ENCODE data around the gene EML1.
A peak's percentile ranks its signal among the peaks of the same experiment; 100 is the strongest.

The EML1 gene

DNA sequence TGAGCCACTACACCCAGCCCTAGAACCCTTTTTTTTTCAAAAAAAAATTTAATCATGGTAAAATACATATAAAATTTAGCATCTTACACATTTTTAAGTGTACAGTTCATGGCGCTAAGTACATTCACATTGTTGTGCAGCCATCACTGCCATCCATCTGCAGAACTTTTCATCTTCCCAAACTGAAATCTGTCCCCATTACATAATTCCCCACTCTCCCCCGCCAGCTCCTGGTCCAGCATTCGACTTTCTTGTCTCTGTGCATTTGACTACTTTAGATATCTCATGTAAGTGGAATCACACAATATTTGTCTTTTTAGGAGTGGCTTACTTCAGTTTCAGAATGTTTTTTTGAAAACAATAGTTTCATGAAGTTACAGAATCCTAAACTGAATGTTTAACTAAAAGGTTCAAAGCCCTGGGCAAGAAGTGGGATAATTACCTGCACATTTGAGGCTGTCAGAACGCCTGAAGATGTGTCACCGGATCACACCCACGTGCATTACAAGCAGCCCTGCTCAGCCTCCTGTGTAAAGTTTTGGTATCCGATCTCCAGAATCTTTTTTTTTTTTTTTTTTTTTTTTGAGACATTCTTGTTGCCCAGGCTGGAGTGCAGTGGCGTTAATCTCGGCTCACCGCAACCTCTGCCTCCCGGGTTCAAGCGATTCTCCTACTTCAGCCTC is 12.7 kb downstream of the EML1 start:
- no peak for DNase-seq (ENCODE audit: low read depth in 2 of 2)

DNA sequence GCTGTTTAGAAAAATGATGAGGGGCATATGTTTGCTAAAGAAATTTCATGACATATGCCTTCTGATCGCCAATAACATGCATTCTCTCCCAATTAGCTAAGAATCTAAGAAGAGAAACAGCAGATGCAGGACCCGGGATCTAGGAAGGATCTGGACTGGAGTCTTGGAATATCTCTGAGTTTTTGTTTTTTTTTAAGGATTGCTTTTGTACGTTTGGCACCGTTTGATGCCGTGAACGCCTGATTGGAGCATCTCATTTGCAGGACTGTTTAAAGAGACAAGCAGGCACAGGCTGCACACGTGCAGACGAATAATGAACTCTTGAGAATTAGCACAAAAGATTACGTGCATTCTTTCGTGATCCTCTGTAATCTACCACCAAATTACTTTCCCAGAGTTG is 13.6 kb downstream of the EML1 start:
- no peak for DNase-seq (ENCODE audit: low read depth in 2 of 2)

DNA sequence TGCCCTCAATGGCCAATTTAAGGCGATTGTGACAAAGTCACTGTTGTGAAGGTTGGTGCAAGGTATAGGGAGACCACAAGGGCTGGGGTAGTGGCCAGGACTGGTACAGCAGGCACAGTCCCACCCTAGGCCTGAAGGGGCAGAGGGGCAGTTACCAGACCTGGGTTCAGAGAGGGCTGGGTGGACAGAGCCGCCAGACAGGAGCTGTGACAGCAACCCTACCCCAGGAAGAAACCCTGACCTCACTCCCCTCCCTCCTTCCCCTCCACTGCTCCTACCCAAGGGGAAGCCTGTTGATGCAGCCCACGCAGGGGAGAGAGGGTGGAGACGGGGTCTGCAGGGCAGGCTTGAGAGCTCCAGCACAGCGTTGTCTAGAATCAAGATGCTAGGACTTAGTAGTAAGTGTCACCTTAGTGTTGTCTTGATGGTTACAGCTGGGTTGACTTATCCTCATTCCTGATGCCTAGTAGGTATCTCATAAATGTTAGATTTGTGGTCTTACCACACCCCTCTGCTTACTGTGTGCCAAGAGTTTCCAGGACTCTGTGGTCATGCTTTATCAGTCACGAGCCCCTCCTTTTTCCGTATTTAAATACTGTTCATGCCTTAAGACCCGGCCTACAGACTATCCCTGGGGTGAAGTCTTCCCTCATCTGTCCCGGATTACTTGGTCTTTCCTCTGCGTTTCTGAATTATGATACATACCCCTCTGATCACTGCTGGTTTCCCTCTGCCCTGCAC is 14.4 kb downstream of the EML1 start:
- no peak for DNase-seq (ENCODE audit: low read depth in 2 of 2)

GRCh38 chr14:99808154-99808505 is 14.9 kb downstream of the EML1 start:
- no peak for DNase-seq (ENCODE audit: low read depth in 2 of 2)

GRCh38 chr14:99808515-99808914 is 15.3 kb downstream of the EML1 start:
- DNase-seq (ENCODE audit: low read depth in 2 of 2): no peak

DNA sequence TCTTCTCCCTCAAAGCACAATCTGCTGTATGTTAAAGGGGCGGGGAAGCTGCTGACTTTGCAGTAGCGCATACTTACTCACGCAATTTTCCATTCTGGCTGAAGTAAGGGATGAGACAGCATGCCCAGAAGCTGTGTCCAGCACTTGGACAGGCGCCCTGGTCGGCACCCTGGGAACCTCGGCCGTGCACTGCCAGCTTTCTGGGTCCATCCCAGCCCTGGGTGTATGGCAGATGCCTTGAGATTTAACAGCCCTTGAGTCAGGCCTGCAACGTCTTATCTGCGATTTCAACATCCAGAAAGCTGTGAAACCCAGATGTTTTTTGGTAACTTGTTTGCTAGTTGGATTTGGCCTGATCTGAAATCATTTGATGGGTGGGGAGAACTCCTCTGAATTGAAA is 16.1 kb downstream of the EML1 start:
- no peak for DNase-seq (ENCODE audit: low read depth in 2 of 2)

DNA sequence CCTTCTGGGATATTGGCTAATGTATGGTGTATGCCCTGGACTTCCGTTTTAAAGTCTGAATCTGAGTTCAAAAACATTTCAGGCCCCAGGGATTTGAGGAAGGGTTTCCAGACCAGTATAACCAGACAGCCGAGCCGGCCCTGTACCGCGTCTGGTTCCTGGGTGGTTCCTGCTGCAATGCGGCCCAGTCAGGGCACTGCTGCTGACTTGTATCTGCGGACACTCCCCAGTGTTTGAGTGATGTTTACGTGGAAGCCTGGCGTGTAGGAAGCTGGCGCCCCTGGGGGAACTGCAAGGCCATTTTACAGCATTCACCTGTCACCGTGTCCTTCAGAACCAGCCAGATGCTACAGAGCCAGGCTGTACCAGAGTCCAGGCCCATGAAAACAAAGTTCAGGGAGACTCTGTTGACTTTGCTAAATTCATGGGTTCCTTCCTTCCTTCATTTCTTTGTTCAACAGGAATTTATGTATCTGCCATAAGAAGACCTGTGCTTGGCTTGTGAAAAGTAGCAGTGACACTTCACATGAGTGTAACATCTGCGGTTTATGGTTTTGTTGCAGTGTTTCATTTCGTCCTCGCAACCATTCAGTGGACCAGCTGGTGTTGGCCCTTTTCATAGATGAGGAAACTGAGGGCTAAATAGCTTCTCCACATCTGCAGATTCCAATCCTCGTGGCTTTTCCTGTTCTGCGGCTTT is 16.8 kb downstream of the EML1 start:
- DNase-seq (ENCODE audit: low read depth in 2 of 2): no peak

- no peak for DNase-seq (ENCODE audit: low read depth in 2 of 2)
Measured at GRCh38 chr14:99810559-99810874, 17.3 kb downstream of the EML1 start.

DNA sequence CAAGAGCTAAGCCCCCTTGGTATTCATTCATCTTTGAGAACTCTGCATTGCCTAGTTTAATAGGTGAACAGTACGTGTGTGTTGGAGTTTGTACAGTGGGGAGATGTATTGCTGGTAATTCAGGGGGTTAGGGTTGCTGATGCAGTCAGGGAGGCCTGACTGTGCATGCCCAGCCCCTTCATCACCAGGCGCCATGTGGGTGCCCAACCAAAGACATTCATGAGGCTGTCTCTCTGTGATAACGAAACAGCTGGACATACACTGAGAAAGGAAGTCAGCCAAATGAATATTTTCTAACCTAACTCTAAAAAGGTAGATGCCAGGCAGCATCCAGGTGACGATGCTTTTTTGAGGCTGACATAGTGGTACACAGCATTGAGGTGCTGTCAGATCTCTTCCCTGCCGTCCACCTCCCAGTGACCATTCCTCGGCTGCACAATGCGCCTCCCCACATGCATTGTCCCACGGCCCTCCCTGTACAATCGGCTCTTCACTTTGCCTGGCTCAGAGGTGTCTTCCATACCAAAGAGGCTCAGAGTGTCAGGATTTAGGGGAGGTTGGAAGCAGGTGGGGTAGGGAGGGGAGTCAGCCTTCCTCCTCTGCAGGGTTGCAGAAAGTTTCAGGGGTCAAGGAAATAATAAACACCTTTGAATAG is 19.0 kb downstream of the EML1 start:
- no peak for DNase-seq (ENCODE audit: low read depth in 2 of 2)

DNA sequence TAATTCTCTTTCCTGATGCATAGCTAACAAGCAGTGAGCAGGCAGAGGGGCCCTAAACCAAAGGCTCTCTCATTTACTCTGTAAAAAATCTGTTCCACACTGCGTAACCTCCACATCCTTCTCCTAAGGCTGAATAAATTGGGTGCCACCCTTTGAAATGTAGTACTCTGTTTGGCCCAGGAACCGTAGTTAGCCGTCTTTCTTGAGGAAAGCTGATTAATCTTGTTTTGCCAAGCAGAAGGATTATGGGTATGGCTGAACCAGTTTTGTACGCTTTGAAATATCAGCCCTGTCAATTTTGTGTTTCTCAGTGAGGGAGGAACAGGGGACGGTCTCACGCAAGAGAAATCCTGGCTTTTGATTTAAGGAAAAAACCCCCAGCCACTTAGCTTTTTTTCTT is 19.7 kb downstream of the EML1 start:
- DNase-seq (ENCODE audit: low read depth in 2 of 2): no peak

DNA sequence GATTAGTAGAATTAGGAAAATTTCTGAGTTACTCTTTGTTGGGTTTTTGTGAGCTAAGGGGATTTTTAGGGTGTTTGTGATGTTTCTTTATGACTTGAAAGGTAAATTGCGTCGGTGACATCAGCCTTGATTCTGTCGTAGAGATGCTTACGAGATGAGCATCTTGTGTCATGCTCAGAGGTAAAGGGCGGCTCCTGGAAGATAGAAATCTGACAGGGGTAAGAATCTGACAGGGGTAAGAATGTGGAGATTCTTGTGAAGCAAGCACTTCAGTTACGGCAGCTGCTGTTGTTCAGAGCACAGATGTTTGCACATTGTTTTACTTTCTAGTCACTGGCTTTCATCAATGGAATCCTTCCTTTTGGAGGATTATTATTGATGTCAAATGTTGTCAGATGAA is 22.5 kb downstream of the EML1 start:
- no peak for DNase-seq (ENCODE audit: low read depth in 2 of 2)

DNA sequence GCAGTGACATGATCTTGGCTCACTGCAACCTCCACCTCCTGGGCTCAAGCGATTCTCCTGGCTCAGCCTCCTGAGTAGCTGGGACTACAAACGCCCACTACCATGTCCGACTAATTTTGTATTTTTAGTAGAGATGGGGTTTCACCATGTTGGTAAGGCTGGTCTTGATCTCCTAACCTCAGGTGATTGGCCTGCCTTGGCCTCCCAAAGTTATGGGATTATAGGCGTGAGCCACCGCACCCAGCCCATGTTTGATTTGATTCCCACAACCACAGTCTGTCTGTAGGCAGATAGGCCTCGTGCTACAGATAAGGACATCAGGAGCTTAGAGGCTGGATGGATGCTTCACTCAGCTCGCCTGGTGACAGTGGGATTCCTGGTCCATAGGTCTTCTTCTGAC is 23.0 kb downstream of the EML1 start:
- DNase-seq (ENCODE audit: low read depth in 2 of 2): no peak

DNA sequence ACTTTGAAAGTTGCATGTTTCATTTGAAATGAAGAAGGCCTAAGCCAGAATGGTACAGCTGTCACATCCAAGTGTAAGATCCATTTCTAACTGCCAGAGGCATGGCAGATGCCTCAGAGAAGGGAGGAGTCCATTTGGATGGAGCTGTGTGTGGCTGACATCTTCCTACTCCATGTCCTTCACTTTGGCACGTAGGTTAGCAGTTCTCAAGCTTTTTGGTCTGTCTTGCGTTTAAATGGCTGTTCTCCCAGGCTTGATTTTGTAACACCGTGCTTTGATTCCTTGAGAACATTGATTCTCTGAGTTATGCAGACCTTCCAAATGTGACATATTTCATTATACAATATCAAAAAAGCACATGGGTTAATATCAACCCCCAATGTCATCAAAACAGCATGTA is 23.4 kb downstream of the EML1 start:
- DNase-seq (ENCODE audit: low read depth in 2 of 2): no peak

GRCh38 chr14:99817331-99817730 is 24.1 kb downstream of the EML1 start:
- no peak for DNase-seq (ENCODE audit: low read depth in 2 of 2)

DNA sequence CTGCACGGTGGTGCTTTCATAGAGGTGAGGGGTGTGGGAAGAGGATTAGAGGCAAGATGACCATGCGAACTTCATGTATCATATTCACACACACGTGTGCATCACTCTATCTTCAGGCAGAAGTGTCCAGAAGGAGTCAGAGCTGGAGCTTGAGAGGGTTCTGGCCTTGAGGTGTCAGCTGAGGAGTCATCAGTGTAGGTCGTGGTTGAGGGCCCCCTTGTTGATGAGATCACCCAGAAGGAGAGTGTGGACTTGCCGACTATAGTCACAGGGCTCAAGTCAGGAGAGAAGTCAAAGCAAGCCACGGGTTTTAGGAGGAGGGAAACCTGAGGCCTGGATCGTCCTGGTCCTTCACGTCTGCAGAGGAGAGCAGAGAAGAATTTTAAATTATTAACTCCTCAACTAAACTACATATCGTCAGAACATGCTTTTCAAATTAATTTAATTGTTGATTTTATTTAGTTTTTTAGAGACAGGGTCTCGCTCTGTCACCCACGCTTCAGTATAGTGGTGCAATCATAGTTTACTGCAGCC is 25.4 kb downstream of the EML1 start:
- DNase-seq (ENCODE audit: low read depth in 2 of 2): no peak

DNA sequence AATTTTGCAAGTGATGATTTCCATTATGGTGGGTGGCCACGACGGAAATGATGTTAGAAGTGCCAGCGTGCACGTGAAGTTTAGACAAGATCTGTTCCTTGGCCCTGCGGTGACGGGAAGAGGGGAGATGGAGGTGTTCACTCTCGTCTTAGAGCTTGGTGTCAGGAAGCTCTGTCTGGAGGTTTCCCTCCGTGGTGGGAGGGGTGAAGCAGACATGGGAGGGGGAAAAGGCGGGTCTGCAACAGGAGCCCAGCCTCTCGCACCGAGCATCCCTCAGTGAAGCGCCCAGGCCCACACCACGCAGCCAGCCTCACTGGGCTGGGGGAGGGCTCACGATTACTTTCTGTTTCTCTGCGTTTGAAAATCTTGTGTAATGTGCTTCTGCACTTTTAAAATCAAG is 26.3 kb downstream of the EML1 start:
- DNase-seq (ENCODE audit: low read depth in 2 of 2): peak in 1 of 2 donors; percentile 4

GRCh38 chr14:99820702-99821331 is 27.6 kb downstream of the EML1 start:
- no peak for DNase-seq (ENCODE audit: low read depth in 2 of 2)

- no peak for DNase-seq (ENCODE audit: low read depth in 2 of 2)
Measured at GRCh38 chr14:99821519-99822508, 28.6 kb downstream of the EML1 start.

DNA sequence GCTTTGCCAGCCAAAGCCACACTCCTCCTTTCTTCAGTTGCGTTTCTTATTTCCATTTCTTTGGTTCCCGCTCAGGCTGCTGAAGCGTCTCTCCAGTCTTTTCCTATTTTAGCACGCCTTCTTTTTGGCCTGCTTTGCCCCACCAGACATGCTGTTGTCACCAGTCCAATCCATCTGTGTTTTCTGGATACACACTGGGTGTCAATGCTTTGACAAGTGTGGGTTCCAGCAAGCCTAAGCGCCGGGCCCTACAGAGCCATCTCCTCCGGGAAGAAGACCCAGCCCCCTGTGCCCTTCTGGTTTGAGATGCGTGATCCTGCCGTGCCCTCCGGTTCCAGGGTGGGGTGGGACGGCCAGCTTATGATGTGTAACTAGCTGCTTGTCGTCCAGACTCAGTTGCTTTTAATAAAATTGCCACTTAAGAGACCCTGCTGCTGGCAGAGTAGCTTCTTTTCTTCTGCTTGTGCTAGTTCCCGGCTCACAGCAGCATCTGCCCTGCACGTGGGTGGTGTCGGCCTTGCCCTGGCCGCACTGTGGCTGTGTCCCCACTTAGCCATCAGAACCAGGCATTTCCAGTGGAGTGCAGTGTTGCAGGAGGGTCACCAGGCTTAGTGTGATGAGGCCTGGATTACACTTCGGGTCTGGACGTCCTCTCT is 29.7 kb downstream of the EML1 start:
- DNase-seq (ENCODE audit: low read depth in 2 of 2): no peak

DNA sequence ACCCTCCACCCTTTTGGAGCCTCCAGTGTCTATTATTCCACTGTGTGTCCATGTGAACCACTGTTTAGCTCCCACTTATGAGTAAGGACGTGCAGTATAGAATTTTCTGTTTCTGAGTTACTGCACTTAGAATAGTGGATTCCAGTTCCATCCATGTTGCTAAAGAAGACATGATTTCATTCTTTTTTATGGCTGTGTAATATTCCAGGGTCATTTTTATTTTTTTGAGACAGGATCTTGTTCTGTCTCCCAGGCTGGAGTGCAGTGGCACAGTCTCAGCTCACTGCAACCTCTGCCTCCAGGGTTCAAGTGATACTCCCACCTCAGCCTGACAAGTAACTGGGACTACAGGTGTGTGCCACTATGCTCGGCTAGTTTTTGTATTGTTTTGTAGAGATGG is 31.6 kb downstream of the EML1 start:
- DNase-seq (ENCODE audit: low read depth in 2 of 2): no peak

Measured in stimulated activated CD8-positive, alpha-beta memory T cell treated with anti-CD3 and anti-CD28 coated beads, Interleukin-2, amount 100 ng/mL, for 48 hours (primary cell).